Endothelial cell (in vitro differentiated cells): Measurements from ENCODE around the gene TNFSF4. TPM values are rescaled to one million over a fixed set of nuclear protein-coding genes. Genes with fewer than 3 reads are reported as not detected.

ENCODE experiments used
- DNase-seq: peaks from one replicate; pipeline ENCODE4 v3.0.0; 2021; ENCODE audit warnings: low spot score
- H3K27ac Mint-ChIP-seq: one replicate; pipeline ENCODE4 v1.8.0; 2021; ENCODE audit warnings: mixed read lengths, inconsistent platforms; ENCODE audit not compliant: unreplicated experiment
- H3K27me3 Mint-ChIP-seq: one replicate; pipeline ENCODE4 v1.8.0; 2021; ENCODE audit warnings: mild to moderate bottlenecking, moderate library complexity, mixed read lengths, inconsistent platforms; ENCODE audit not compliant: unreplicated experiment
- H3K36me3 Mint-ChIP-seq: one replicate; pipeline ENCODE4 v1.8.0; 2021; ENCODE audit warnings: mild to moderate bottlenecking, low read depth, mixed read lengths, inconsistent platforms; ENCODE audit not compliant: unreplicated experiment
- H3K4me1 Mint-ChIP-seq: one replicate; pipeline ENCODE4 v1.8.0; 2021; ENCODE audit warnings: mild to moderate bottlenecking, mixed read lengths, inconsistent platforms; ENCODE audit not compliant: unreplicated experiment
- H3K4me3 Mint-ChIP-seq: one replicate; pipeline ENCODE4 v1.8.0; 2021; ENCODE audit warnings: mild to moderate bottlenecking, mixed read lengths, inconsistent platforms; ENCODE audit not compliant: unreplicated experiment
- H3K9me3 Mint-ChIP-seq: one replicate; pipeline ENCODE4 v1.8.0; 2021; ENCODE audit warnings: mixed read lengths, inconsistent platforms; ENCODE audit not compliant: unreplicated experiment
- CTCF ChIP-seq: fragments of 200-600 bp; sonication (generic); IDR thresholded peaks from one replicate; pipeline ENCODE4 v1.5.0; 2021; ENCODE audit warnings: antibody characterized with exemption; ENCODE audit not compliant: unreplicated experiment
- long read RNA-seq: library from polyadenylated mRNA; unstranded; transcript quantifications from one replicate; pipeline ENCODE4 v2.0.0, GENCODE V29; 2020; ENCODE audit not compliant: unreplicated experiment
- total RNA-seq: library from RNA; stranded (reverse); fragmentation: NEBNext Ultra II Directional; extraction: Animal tissue kit (Norgen Biotek cat#: 25700); gene quantifications from one replicate; pipeline ENCODE4 v1.2.1, GENCODE V29; 2021; ENCODE audit not compliant: unreplicated experiment

TNFSF4 gene
- 0.15 TPM for total RNA-seq
- long read RNA-seq = 0 reads

- Mint-ChIP-seq H3K36me3 (no peaks in the 10 kb centered on the region), H3K27ac (no peak within 1 kb of the TSS), H3K4me3 (no peak within 1 kb of the TSS), H3K27me3 (no peaks in the 10 kb centered on the region), H3K9me3 (no peaks in the 10 kb centered on the region), H3K4me1 (peaks cover 24% of the 10 kb centered on the region)
- no peak for TF ChIP-seq CTCF
- DNase-seq = no peak
Measured at GRCh38 chr1:173206816-173207568, at the start of gene TNFSF4. TSS of gene TNFSF4 (minus strand) at chr1:173207331. CDS start at chr1:173207176, 155 bp downstream.

GRCh38 chr1:173255214-173255813 lies 48.2 kb upstream of the TNFSF4 start:
- H3K9me3 Mint-ChIP-seq = no peaks in the 10 kb centered on the region
- no peaks in the 10 kb centered on the region for H3K36me3 Mint-ChIP-seq
- DNase-seq = peak; percentile 40
- H3K4me3 Mint-ChIP-seq = no peak overlapping the region
- peak; percentile 80 for TF ChIP-seq CTCF
- no peak overlapping the region for H3K27ac Mint-ChIP-seq
- no peaks in the 10 kb centered on the region for H3K27me3 Mint-ChIP-seq
- H3K4me1 Mint-ChIP-seq = no peaks in the 10 kb centered on the region

- no peaks in the 10 kb centered on the region for H3K4me1 Mint-ChIP-seq
- no peaks in the 10 kb centered on the region for H3K27me3 Mint-ChIP-seq
- no peak for DNase-seq
- H3K4me3 Mint-ChIP-seq = no peak overlapping the region
- no peak overlapping the region for H3K27ac Mint-ChIP-seq
- TF ChIP-seq CTCF = no peak
- H3K36me3 Mint-ChIP-seq = no peaks in the 10 kb centered on the region
- no peaks in the 10 kb centered on the region for H3K9me3 Mint-ChIP-seq
Measured at GRCh38 chr1:173253046-173253445, 45.9 kb upstream of the TNFSF4 start.

- TF ChIP-seq CTCF = no peak
- Mint-ChIP-seq H3K9me3 (no peaks in the 10 kb centered on the region), H3K27me3 (no peaks in the 10 kb centered on the region), H3K27ac (no peak overlapping the region), H3K36me3 (no peaks in the 10 kb centered on the region), H3K4me1 (no peaks in the 10 kb centered on the region), H3K4me3 (no peak overlapping the region)
- DNase-seq = no peak
Measured at GRCh38 chr1:173249349-173249748, 42.2 kb upstream of the TNFSF4 start.
